LNCaP clone FGC (cell line): ENCODE measurements around the gene UBR3.

Experiments
- DNase-seq: peaks from one replicate; pipeline ENCODE4 v3.0.0-alpha.2; 2011; ENCODE audit warnings: low read depth
- H3K4me3 ChIP-seq: 2 replicates; pipeline ENCODE4 v1.5.1; 2011; ENCODE audit warnings: mild to moderate bottlenecking, low read depth, low read length, control low read depth
- CTCF ChIP-seq: IDR thresholded peaks from 2 replicates; pipeline ENCODE4 v1.5.1; 2012; ENCODE audit warnings: mild to moderate bottlenecking; ENCODE audit not compliant: control insufficient read depth, insufficient read depth; ENCODE audit errors: extremely low read depth

UBR3 gene

DNA sequence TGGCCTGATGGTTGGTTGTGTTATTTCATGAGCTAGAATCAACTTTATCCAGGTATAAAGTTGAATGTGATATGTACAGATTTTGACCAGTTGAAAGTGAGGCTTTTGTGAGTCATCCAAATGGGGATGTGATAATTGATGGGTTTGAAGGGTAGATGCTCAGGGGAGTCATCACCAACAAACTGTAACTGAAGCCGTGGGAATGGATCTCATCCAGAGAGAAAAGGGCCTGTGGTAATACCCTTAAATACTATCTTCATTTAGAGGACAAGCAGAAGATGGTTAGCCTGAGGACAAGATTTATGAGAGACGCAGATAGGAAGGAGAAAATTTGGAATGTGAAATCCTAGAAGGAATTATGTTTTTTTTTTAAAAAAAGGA lies 260.1 kb downstream of the UBR3 start:
- DNase-seq = no peak
- no peak for TF ChIP-seq CTCF
- H3K4me3 ChIP-seq = no peak overlapping the region

GRCh38 chr2:170088776-170089175 lies 261.5 kb downstream of the UBR3 start:
- H3K4me3 ChIP-seq = no peak overlapping the region
- DNase-seq = no peak
- TF ChIP-seq CTCF = no peak

DNA sequence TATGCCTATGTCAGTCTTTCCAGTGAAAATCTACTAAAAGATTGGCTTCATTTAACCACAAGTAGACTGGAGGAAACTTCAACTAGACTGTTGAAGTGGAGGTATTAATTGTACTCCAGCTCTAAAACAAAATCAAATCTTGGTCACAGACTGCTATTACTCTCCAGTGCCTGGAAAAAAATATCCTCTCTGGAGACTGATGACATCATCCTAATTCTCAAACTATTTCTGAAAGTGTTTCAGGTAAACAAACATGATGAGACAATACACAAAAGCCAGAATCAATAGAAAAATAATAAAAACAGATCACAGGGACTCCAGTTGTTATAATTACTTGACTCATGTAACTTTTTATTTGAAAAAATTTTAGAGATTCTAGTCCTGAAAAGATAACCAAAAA lies 263.0 kb downstream of the UBR3 start:
- peak; percentile 28 for DNase-seq
- H3K4me3 ChIP-seq = no peak overlapping the region
- no peak for TF ChIP-seq CTCF

DNA sequence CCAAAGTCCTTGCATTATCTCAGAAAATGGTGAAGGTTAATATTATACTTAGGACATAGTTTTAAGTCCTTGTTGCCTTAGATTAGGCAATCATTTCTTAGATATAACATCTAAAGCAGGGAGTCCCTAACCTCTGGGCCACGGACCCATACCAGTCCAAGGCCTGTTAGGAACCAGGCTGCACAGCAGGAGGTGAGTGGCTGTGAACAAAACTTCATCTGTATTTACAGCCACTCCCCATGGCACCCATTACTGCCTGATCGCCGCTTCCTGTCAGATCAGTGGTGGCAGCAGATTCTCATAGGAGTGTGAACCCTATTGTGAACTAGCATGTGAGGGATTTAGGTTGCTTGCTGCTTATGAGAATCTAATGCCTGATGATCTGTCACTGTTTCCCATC lies 264.2 kb downstream of the UBR3 start:
- TF ChIP-seq CTCF = no peak
- DNase-seq = no peak
- no peak overlapping the region for H3K4me3 ChIP-seq

DNA sequence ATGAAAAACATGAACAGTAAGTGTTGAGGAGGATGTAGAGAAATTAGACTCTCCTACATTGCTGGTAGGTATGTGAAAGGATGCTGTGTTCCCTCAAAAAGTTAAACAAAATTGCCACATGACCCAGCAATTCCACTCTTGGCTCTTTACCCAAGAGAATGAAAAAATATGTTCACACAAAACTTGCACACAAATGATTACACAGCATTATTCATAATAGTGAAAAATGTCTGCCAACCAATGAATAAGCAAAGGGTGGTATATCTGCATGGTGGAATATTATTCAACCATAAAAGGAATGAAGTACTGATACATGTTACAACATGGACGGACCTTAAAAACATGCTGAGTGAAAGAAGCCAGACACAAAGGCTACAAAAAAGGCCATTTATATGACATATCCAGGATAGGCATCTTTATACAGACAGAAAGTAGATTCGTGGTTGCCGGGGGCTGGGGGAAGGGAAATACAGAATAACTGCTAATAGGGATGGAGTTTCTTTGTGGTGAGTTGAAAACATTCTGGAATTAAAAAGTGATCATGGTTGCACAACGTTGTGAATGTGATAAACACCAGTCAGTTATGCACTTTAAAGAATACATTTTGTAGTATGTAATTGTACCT lies 265.3 kb downstream of the UBR3 start:
- TF ChIP-seq CTCF = no peak
- no peak for DNase-seq
- H3K4me3 ChIP-seq = no peak overlapping the region

- DNase-seq = no peak
- no peak for TF ChIP-seq CTCF
- no peak overlapping the region for H3K4me3 ChIP-seq
Measured at GRCh38 chr2:170095380-170095779, 268.1 kb downstream of the UBR3 start.

- no peak overlapping the region for H3K4me3 ChIP-seq
- no peak for DNase-seq
- TF ChIP-seq CTCF = no peak
Measured at GRCh38 chr2:170098626-170099312, 271.5 kb downstream of the UBR3 start.
